NB4 (cell line): ENCODE measurements around the gene OSM.

Experiments
- MAX ChIP-seq: IDR thresholded peaks from 2 replicates; pipeline ENCODE4 v1.6.1; 2011; ENCODE audit warnings: low read depth, low read length
- MYC ChIP-seq: IDR thresholded peaks from 2 replicates; pipeline ENCODE4 v1.6.1; 2011; ENCODE audit warnings: low read depth, low read length
- POLR2A ChIP-seq: IDR thresholded peaks from 2 replicates; pipeline ENCODE4 v1.6.1; 2011; ENCODE audit warnings: mild to moderate bottlenecking; ENCODE audit not compliant: insufficient read length; ENCODE audit errors: extremely low read depth
- TF ChIP-seq, protein P1 (sequence below): IDR thresholded peaks from one replicate; pipeline ENCODE4 v1.5.1; 2012; ENCODE audit warnings: low read depth, low read length

DNA sequence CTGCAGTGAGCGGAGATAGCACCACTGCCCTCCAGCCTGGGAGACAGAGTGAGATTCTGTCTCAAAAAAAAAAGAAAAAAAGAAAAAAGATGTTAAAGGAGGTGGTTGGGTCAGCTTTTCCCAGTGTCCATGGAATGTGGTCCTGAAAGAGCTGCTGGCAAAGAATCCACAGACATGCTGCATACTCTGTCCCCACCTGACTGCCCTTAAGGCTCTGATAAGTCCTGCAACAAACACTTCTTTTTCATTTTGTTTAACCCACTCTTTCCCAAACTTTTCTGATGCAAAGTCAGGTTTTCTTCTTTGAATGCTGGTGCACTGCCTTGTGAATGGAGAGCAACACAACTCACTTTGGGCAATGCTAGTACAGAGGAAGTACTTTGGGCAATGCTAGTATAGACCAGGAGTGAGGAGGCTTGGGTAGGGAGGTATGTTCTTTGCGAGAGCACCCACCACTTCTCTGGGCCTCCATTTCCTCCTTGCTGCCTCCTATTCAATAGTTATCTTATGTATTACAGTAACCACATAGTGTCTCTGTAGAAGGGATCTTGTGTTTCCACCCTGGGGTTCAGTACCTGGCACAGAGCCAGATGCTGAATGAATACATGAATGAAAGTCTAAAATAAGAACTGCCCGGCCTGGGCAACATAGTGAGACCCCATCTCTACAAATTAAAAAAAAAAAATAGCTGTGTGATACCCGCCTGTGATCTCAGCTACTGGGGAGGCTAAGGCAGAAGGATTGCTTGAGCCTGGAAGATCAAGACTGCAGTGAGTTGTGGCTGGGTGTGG is 39.0 kb downstream of the OSM start:
- TF ChIP-seq POLR2A, result no peak
- TF ChIP-seq, protein P1, sequence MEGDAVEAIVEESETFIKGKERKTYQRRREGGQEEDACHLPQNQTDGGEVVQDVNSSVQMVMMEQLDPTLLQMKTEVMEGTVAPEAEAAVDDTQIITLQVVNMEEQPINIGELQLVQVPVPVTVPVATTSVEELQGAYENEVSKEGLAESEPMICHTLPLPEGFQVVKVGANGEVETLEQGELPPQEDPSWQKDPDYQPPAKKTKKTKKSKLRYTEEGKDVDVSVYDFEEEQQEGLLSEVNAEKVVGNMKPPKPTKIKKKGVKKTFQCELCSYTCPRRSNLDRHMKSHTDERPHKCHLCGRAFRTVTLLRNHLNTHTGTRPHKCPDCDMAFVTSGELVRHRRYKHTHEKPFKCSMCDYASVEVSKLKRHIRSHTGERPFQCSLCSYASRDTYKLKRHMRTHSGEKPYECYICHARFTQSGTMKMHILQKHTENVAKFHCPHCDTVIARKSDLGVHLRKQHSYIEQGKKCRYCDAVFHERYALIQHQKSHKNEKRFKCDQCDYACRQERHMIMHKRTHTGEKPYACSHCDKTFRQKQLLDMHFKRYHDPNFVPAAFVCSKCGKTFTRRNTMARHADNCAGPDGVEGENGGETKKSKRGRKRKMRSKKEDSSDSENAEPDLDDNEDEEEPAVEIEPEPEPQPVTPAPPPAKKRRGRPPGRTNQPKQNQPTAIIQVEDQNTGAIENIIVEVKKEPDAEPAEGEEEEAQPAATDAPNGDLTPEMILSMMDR, result no peak
- no peak for TF ChIP-seq MAX
- TF ChIP-seq MYC, result no peak
